H7 (cell line): ENCODE data around the gene SCN4B. TPM values are rescaled to one million over a fixed set of nuclear protein-coding genes. Genes with fewer than 3 reads are reported as not detected.

Source experiments
- DNase-seq: peaks from one replicate; pipeline ENCODE4 v3.0.0; 2012
- H3K27me3 ChIP-seq: 2 replicates; pipeline ENCODE4 v1.6.0; 2011; ENCODE audit warnings: mild to moderate bottlenecking, low read length; ENCODE audit not compliant: control insufficient read depth, insufficient read depth
- H3K36me3 ChIP-seq: replicated peaks from 2 replicates; pipeline ENCODE4 v1.5.1; 2011; ENCODE audit warnings: low read length; ENCODE audit not compliant: control insufficient read depth, insufficient read depth
- H3K4me3 ChIP-seq: 2 replicates; pipeline ENCODE4 v1.5.1; 2011; ENCODE audit warnings: low read depth, mild to moderate bottlenecking, control low read depth, low read length, moderate library complexity; ENCODE audit not compliant: insufficient read depth
- total RNA-seq: library from RNA; depleted of rRNA; stranded (reverse); fragments of >200 nt; shearing (Covaris generic); gene quantifications from 2 replicates; pipeline ENCODE4 v1.2.3, GENCODE V29; 2014

SCN4B gene
- total RNA-seq, 1 experiment from 2014 or later, result 1.0 TPM

DNA sequence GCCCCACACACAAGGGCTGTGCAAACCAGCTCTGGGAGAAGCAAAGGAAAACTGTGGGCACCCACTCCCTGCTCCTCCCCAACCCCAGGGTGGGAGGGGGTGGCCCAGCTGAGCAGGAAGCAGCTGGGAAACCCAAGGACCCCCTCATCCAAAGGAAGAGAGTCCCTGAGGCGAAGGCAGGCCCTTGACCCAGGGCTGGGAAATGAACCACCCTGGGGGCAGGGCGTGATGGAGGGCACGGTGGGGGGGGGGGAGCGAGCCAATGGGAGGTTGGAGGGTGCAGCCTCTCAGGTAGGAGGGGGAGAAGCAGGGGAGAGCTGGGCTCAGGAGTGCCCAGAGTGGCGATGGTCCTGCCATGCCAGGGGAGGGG lies 16.8 kb downstream of the SCN4B start:
- Histone ChIP-seq H3K36me3 (no peaks in the 10 kb centered on the region), H3K4me3 (no peak overlapping the region), H3K27me3 (no peaks in the 10 kb centered on the region)
- DNase-seq, result no peak

DNA sequence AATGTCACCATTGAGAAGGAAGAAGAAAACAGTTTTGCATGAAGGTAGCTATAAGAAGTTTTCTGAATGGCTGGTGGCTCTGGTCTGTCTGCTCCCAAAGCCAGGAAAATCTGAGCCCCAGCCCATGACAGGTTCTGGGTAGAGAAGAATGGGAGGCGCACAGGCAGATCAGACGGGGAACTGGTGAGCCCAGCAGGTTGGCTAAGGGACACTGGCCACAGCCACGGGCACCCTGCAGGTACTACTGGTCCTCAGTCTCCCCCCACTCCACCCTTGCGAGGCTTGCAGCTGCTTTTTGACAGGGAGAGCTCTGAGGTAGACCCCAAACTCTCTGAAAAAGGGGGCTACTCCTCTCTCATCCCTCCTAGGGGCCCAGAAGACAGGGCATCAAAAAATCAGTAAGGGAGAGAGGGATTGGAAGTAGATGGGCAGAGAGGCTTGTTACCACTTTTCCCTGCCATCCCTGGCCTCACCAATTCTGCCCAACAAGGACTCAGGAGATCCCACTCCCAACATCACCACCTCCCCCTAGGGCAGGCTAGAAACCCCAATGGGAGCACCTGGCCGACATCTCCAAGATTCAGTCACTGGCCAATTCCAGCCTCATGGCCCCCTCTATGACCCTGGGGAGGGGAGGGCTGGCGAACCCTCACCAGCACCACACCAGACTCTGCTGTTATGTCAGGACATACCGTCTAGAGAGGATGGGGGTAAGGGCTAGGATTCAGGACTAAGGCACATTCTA lies 17.4 kb downstream of the SCN4B start:
- Histone ChIP-seq H3K4me3 (no peak overlapping the region), H3K27me3 (no peaks in the 10 kb centered on the region), H3K36me3 (no peaks in the 10 kb centered on the region)
- no peak for DNase-seq

DNA sequence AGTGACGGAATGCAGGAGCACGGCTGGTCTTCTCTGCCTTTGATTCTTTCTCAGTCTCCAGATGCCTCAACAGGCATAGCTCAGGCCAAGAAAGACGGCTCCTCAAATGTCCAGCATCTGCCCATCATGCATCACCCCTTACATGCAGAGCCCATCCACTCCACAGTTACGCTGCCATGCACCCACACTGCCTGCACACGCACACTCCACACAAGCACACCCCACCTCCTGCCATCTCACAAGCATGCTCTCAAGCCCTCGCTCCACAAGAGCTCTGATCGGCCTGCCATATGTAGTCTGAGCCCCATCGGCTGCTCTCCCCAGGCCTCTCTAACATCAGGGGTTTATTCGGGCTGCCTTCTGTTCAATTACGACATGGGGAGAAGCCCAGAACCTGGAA lies 18.8 kb downstream of the SCN4B start:
- no peaks in the 10 kb centered on the region for H3K36me3 ChIP-seq
- no peak overlapping the region for H3K4me3 ChIP-seq
- DNase-seq, result no peak
- H3K27me3 ChIP-seq, result no peaks in the 10 kb centered on the region

DNA sequence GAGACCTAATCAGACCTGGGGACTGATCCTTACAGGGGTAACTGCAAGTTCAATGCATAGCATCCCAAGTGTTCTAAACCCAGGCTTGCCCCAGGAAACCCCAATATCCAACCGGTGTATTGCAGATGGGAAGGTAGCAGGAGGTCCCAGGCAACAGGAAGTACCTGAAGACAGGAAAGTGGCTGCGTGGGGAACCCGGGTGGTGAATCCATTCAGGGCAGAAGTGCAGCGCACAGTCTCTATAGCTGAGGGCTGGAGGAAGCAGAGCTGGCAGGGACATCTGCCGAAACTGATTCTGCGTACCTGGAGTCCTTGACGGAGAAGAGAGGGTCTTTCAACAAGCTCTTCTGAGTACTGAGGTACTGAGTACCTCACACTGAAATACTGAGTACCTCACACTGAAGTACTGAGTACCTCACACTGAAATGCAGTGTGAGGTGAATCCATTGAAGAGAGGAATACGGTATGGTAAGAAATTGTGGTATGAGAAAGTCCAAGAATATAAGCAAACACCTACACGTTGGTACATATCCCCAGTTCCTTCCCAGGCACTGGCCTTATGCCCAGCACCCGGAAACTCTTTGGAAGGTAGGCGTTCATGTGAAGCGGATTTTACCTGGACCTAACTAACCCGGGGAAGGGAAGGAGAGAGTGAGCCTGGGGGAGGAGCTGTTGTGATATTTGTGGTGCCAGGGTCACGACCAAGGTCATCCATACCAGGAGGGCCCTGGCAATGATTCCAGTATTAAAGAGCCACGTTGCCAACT lies 20.1 kb downstream of the SCN4B start:
- Histone ChIP-seq H3K4me3 (no peak overlapping the region), H3K36me3 (no peaks in the 10 kb centered on the region), H3K27me3 (no peaks in the 10 kb centered on the region; the same call in 1 of the 2 replicates)
- DNase-seq, result no peak

DNA sequence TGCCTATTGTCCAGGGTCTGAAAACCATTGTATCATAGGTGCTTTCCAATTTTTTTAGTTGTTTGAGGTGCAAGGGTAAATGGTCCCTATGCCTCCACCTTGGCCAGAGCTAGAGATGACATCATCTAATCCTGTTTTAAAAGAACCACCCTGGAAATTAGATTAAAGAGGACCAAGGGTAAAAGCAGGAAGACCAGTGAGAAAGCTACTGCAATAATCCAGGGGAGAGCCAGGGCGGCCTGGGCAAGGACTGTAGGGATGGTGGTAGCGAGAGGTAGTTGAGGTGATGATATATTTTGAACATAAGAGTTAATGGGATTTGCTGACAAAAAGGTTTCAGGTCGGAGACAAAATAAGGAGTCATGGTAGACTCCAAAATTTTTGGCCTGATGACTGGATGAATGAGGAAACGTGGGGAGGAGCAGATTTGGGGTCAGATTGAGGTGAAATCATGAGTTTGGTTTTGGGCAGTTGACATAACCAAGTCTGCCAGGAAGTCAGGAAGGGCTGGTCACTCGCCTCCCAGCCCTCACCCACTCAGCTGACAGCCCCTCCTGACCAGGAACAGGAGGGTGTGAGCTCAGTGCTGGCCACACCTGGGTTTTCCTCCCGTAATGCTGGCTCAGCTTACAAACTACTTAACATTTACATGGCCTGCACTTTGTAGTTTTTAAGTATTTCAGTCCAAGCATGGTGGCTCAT lies 23.0 kb downstream of the SCN4B start:
- Histone ChIP-seq H3K4me3 (no peak overlapping the region), H3K36me3 (no peaks in the 10 kb centered on the region), H3K27me3 (no peaks in the 10 kb centered on the region; the same call in 1 of the 2 replicates)
- DNase-seq, result no peak

DNA sequence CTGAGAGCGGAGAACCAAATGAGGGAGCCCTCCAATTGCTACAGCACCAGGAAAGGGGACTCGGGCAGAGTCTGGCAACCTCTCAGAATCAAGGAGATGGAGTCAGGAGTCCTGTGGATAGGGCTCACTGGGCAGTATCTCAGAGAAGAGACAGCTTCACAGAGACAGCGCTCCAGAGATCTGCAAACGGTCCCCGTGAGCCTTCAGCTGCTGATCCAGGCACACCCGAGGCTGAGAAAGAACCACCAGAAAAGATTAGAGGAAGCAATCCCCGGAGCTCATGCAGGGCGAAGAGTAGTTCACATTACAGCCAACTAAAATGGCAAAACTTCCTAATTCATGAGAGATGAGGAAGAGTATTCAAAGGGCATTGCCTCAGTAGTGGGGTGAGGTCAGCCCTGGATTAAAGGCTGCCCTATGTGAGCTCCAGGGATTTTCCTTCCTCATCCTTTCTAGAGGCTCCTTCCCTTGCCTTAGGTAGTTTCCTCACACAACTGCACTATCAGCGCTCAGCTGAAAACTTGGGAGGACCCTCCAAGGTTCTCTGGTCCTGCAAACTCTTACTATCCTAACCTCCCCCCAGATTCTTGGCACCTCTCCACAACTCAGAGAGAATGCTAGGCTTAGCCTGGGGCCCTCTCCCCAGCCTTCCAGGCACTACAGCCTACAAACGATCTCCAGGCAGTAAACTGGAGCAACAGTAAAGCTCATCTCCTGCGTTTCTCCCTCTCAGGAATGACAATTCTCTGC lies 23.7 kb downstream of the SCN4B start:
- Histone ChIP-seq H3K27me3 (no peaks in the 10 kb centered on the region; the same call in 1 of the 2 replicates), H3K36me3 (no peaks in the 10 kb centered on the region), H3K4me3 (no peak overlapping the region)
- no peak for DNase-seq

DNA sequence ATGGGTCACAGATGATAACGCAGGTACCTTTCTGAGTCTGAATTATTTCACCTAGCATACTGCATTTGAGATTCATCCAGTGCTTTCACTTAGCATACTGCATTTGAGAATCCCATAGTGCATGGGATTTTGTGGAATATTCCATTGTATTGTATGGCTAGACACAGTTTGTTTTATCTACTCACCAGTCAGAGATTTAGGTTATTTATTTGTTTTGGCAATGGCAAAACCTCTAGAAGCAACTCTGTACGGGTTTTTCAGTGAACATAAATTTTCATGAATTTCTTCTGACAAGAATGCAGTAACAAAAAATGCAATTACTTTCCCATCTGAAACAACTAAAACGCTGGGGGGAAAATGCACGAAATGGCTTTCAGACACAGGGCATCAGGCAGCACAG lies 24.3 kb downstream of the SCN4B start:
- no peaks in the 10 kb centered on the region for H3K36me3 ChIP-seq
- no peak for DNase-seq
- no peaks in the 10 kb centered on the region; the same call in 1 of the 2 replicates for H3K27me3 ChIP-seq
- H3K4me3 ChIP-seq, result no peak overlapping the region

DNA sequence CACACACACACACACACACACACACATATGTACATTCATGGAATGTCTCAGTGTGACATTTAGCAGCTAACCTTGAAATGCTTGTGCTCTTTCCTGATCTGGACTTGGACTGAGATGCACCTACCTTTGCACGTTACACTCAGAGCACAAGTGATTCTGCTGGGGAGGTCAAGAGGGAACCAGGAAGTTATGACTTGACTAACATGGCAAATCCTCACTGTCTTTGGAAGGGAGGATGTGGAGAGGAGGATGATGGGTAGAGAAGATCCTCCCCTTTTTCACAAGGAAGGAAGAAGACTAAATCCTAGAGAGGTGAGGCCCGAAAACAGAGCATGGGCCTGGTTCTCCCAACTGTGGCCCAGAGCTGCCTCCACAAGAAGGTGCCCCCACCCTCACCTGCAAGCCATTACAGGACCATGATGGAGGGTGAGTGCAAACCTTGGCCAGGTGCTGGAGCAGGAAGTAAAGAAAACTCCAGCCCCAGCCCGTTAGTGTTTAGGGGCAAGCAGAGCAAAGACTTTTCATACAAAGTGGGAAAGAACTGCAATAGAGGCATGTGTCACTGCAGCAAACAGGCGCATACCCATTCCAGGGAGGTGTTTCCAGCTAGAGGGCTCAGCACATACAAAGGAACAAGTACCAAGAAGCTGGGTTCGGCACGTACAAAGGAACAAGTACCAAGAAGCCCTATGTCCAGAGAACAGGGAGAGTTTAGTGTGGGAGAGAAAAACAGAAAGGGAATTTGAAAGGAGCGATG lies 26.4 kb downstream of the SCN4B start:
- DNase-seq, result no peak
- H3K36me3 ChIP-seq, result no peaks in the 10 kb centered on the region

DNA sequence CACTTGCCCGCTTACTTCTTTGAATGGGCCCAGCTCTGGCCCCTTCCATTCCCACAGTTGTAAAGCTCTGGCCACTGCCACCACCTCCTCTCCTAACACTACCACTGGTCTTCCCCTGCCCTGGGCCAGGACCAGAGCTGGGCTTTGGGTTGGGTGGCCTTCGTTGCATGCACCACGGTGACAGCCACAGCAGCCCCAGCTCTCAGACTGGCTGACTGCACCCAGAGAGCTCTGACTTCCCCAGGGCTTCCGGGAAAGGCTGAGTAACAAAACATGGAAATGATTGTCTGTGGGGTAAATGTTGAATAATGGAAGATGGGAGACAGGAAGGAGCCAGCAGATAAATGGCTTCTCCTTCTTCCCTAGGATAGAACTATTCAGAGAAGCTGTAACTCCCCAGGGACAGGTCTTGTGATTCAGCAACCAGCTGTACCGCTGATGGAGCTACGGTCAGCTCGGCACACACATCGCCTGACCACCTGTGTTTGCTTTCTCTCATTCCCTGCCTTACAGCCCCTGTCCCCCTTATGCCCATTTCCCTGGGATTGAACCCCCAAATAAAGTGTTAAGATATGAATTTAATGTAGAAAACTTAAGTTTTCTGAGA lies 27.6 kb downstream of the SCN4B start:
- H3K27me3 ChIP-seq, result no peaks in the 10 kb centered on the region; the same call in 1 of the 2 replicates
- H3K4me3 ChIP-seq, result no peak overlapping the region
- no peaks in the 10 kb centered on the region for H3K36me3 ChIP-seq
- no peak for DNase-seq

More for the DNA sequence above, 26.4 kb downstream of the SCN4B start:
- Histone ChIP-seq H3K27me3 (no peaks in the 10 kb centered on the region; the same call in 1 of the 2 replicates), H3K4me3 (no peak overlapping the region)

DNA sequence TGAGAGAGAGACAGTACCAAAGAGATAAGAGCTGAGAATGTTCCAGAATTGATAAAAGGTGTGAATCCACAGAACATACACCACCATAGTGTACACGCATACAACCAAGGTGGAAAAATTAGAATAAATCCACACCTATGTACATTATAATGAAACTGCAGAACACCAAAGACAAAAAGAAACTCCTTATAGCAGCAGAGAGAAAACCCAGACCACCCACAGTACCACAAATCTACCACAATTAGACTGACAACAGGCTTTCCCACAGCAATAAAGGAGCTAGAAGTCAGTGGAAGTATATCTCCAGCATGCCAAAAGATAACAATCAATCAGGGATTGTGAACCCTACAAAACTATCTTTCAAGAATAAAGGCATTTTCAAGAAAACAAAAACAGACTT lies 31.8 kb downstream of the SCN4B start:
- DNase-seq, result no peak

DNA sequence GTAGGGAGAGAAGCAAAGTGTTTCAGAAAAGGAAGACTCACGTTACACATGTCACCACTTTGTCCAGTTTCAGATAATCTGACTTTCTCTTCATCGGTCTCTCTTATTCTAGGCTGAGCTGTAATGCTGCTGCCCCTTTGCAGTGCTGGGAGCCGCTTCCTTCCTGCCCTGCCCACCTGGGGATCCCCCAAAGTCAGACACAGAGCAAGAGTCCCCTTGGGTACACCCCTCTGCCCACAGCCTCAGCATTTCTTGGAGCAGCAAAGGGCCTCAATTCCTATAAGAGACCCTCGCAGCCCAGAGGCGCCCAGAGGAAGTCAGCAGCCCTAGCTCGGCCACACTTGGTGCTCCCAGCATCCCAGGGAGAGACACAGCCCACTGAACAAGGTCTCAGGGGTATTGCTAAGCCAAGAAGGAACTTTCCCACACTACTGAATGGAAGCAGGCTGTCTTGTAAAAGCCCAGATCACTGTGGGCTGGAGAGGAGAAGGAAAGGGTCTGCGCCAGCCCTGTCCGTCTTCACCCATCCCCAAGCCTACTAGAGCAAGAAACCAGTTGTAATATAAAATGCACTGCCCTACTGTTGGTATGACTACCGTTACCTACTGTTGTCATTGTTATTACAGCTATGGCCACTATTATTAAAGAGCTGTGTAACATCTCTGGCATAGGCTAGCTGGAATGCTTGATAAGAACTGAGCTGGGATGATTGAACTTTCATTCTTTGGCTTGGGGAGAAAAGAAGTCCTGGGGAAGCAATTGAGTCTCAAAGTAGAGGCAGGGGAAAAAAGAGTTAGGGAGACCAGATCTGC lies 34.6 kb downstream of the SCN4B start:
- Histone ChIP-seq H3K36me3 (no peaks in the 10 kb centered on the region), H3K4me3 (no peak overlapping the region), H3K27me3 (no peaks in the 10 kb centered on the region)
- no peak for DNase-seq

More for the DNA sequence above, 31.8 kb downstream of the SCN4B start:
- no peaks in the 10 kb centered on the region for H3K36me3 ChIP-seq
- H3K4me3 ChIP-seq, result no peak overlapping the region
- H3K27me3 ChIP-seq, result no peaks in the 10 kb centered on the region

DNA sequence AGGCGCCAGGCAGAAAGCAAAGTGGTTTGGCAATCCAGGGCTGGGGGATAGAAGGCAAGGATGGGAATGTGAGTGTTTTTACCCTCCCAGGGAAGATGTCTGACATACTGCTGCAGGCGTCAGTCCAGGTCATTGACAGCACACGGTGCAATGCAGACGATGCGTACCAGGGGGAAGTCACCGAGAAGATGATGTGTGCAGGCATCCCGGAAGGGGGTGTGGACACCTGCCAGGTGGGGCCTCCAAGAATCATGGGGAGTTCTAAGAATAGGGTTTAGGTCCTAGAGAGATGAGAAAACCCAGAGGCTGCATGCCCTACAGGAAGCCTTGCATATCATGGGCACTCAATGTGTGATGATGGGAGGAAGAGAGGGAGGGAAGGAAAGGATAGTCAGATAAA lies 37.6 kb downstream of the SCN4B start:
- H3K4me3 ChIP-seq, result no peak overlapping the region
- no peaks in the 10 kb centered on the region for H3K36me3 ChIP-seq
- no peaks in the 10 kb centered on the region for H3K27me3 ChIP-seq
- DNase-seq, result no peak

DNA sequence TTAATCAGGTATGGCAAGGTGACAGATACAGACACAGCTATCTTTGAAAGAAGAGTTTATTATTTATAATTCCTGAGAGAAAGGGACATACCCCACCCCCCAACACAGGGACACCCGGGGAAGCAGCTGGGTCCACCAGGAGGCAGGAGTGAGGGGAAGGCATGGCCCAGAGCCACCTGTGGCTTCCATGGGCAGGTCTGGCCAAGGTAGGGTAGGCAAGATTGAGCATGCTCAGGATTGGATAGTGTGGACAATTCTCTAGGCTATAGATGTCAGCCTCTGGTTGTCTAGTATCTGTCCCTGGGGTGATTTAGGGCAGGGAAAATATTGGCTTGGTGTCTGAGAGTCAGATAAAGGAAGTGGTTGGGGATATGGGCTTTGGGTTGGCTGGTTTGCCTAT lies 38.4 kb downstream of the SCN4B start:
- H3K36me3 ChIP-seq, result no peaks in the 10 kb centered on the region

More for the DNA sequence above, 38.4 kb downstream of the SCN4B start:
- Histone ChIP-seq H3K4me3 (no peak overlapping the region), H3K27me3 (no peaks in the 10 kb centered on the region)
- no peak for DNase-seq
